ENCODE data around the gene LGI4. TPM values are rescaled to one million over a fixed set of nuclear protein-coding genes. Genes with fewer than 3 reads are reported as not detected.

Gene LGI4
- total RNA-seq, 1 experiment from 2014 or later: 3.2 TPM

- Histone ChIP-seq H2BK5ac (ENCODE audit: insufficient read length, low read length) (no peak overlapping the region), H4K8ac (replicated peaks; ENCODE audit: insufficient read length, low read depth, low read length) (no peak overlapping the region), H3K14ac (ENCODE audit: insufficient read depth, low read length) (no peak overlapping the region), H3K27me3 (ENCODE audit: insufficient read depth, low read length) (no peaks in the 10 kb centered on the region), H3K27ac (ENCODE audit: insufficient read length, low read depth, low read length) (no peak overlapping the region), H2BK15ac (ENCODE audit: low read depth, low read length) (no peak overlapping the region), H3K9me3 (ENCODE audit: control insufficient read depth, low read depth, low read length) (peaks cover 7% of the 10 kb centered on the region), H4K5ac (ENCODE audit: insufficient read length, low read depth, low read length) (no peak overlapping the region), H3K18ac (ENCODE audit: insufficient read length, low read depth, low read length) (no peak overlapping the region), H3K4me1 (ENCODE audit: insufficient read depth, low read length) (no peaks in the 10 kb centered on the region), H3K4me2 (ENCODE audit: insufficient read depth, insufficient read length, low read length) (no peak overlapping the region), H4K91ac (ENCODE audit: insufficient read length, low read depth, low read length) (no peak overlapping the region), H2BK20ac (ENCODE audit: low read depth, low read length, poor library complexity, severe bottlenecking) (no peak overlapping the region), H2AK5ac (ENCODE audit: insufficient read length, low read length) (no peak overlapping the region), H3K9ac (ENCODE audit: extremely low read depth, insufficient read length, low read length) (no peak overlapping the region), H2AFZ (ENCODE audit: low read length) (no peak overlapping the region), H3T11ph (ENCODE audit: low read length) (no peak overlapping the region), H2BK12ac (ENCODE audit: insufficient read length, low read depth, low read length) (no peak overlapping the region), H3K56ac (ENCODE audit: insufficient read length, low read depth, low read length) (no peak overlapping the region), H2BK120ac (ENCODE audit: low read depth, low read length, poor library complexity, severe bottlenecking) (no peak overlapping the region), H3K79me1 (ENCODE audit: insufficient read depth, low read depth, low read length, poor library complexity, severe bottlenecking) (no peaks in the 10 kb centered on the region), H3K79me2 (ENCODE audit: insufficient read depth, low read length) (no peaks in the 10 kb centered on the region), H3K4ac (ENCODE audit: low read depth, low read length) (no peak overlapping the region), H3K23me2 (ENCODE audit: insufficient read length, low read depth, low read length, poor library complexity, severe bottlenecking) (no peaks in the 10 kb centered on the region), H3K23ac (ENCODE audit: insufficient read length, low read depth, low read length) (no peak overlapping the region), H4K20me1 (ENCODE audit: control insufficient read depth, insufficient read depth, insufficient read length) (peaks cover 3% of the 10 kb centered on the region)
- Mint-ChIP-seq H3K9me3 (peaks cover 12 to 26% of the 10 kb centered on the region in 2 experiments), H3K36me3 (ENCODE audit: insufficient read depth in 1 of 3, low read depth in 3 of 3) (peaks cover 77 to 89% (median 78%) of the 10 kb centered on the region in 3 experiments), H3K4me1 (no peaks in the 10 kb centered on the region), H3K4me3 (no peak overlapping the region), H3K27me3 (ENCODE audit: low read depth) (no peaks in the 10 kb centered on the region), H3K27ac (no peak overlapping the region)
- WGBS (ENCODE audit: extremely low coverage, insufficient read length, low lambda C conversion rate): no CpG with 5 or more reads among the region's 2 CpGs
- no peak for DNase-seq
- TF ChIP-seq CTCF (conservative IDR thresholded peaks at IDR 0.05): no peak
Measured at GRCh38 chr19:35164418-35164817, 29.6 kb upstream of the LGI4 start.
